Hepatocyte (in vitro differentiated cells): ENCODE data around the gene COL4A2.

ENCODE experiments used
- EZH2 ChIP-seq: fragments of 200-600 bp; sonication (generic); IDR thresholded peaks from 2 replicates; pipeline ENCODE4 v1.6.1; 2016; ENCODE audit warnings: antibody characterized with exemption, mild to moderate bottlenecking, borderline replicate concordance
- TF ChIP-seq, protein P1 (sequence below): fragments of 200-600 bp; sonication (generic); IDR thresholded peaks from 2 replicates; pipeline ENCODE4 v1.5.1; 2016; ENCODE audit warnings: antibody characterized with exemption, mild to moderate bottlenecking; ENCODE audit not compliant: poor library complexity

DNA sequence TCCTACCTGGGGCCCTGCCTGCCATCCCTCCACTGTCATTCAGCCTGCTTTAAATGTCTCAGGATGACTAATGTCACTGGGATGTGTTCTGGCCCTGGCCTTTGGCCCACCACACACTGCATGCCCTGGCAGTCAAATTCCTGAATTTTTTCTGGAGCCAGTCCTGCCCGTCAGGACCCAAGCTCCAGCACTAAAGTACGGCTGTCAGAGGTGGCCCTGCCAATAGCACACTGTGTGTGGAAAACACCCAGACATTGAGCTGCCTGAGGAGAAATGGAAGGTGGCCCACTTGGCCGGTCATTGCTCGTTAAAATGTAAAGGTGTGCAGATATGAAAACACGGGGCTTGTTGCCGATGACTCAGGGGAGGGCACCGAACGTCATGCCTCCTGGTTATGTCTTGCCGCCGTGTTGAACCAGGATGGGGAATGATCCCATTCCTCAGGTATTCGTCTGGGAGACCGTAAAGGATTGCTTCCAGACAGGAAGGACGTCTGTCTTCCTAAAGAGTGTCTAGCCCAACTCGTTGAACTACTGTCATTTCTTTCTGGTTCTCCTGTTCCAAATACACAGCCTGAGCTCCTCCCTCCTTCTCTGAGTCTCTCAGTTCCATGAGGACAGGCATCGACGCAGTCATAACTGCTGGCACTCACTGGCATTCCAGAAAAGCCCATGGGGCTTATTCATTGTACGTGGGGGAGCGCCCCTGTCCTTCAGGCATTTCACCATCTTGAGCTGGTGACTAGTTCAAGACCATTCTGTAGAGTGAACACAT is 40.6 kb downstream of the COL4A2 start:
- TF ChIP-seq EZH2 = no peak
- TF ChIP-seq, protein P1, sequence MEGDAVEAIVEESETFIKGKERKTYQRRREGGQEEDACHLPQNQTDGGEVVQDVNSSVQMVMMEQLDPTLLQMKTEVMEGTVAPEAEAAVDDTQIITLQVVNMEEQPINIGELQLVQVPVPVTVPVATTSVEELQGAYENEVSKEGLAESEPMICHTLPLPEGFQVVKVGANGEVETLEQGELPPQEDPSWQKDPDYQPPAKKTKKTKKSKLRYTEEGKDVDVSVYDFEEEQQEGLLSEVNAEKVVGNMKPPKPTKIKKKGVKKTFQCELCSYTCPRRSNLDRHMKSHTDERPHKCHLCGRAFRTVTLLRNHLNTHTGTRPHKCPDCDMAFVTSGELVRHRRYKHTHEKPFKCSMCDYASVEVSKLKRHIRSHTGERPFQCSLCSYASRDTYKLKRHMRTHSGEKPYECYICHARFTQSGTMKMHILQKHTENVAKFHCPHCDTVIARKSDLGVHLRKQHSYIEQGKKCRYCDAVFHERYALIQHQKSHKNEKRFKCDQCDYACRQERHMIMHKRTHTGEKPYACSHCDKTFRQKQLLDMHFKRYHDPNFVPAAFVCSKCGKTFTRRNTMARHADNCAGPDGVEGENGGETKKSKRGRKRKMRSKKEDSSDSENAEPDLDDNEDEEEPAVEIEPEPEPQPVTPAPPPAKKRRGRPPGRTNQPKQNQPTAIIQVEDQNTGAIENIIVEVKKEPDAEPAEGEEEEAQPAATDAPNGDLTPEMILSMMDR = no peak
